CD4-positive, alpha-beta T cell treated with Interleukin-15 for 1 hour (primary cell): ENCODE results near the gene GPR6.

ENCODE experiments used
- DNase-seq: peaks from one replicate; pipeline ENCODE4 v3.0.0-alpha.2; 2020

Gene GPR6

DNA sequence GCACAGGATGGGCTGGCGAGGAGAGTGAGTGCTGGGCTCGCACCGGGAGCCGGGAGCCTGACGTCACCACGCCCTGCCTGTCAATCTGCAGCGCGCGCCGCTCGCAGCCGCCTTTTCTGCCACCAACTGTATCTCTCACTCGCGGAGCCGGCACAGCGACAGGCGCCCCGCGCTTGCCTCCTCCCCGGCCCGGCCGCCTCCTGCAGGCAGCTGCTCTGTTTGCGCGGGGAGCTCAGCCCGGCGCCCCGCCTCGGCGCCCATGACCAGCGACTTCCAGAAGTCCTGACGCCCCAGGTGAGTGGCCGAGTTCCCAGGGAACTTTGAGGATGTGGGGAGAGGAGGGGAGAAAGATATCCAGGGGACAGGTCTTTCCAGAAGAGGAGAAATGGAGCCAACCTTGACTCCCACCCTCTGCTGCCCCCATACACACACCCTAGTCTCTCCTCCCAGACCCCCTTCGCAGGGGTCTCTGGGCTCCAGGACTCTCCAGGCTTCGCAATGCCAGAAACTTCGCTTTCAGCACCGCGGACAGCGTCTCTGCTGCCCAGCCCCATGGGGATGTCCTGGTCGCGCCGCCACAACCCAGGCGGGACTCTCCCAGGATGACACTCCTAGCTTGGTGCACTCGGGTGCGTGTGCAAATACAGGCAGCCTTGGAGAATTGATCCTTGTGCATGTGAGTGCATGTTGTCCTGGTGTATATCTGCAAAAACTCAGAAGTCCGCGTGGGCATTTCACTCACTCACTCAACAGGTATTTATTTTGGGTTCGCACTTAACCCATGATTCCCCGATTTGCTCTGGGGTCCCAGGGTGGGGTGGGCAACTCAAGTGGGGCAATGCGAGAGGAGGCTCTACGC lies at the start of gene GPR6:
Gene GPR6, plus strand, starts transcription at position 138 of the 859 bp plus-strand sequence. CDS start 802 bp downstream, outside the sequence.
- DNase-seq, result peak; percentile 37

- DNase-seq, result no peak
Measured at GRCh38 chr6:109934293-109934692, 43.8 kb upstream of the GPR6 start.

GRCh38 chr6:109939654-109940053 lies 38.5 kb upstream of the GPR6 start:
- DNase-seq, result no peak

DNA sequence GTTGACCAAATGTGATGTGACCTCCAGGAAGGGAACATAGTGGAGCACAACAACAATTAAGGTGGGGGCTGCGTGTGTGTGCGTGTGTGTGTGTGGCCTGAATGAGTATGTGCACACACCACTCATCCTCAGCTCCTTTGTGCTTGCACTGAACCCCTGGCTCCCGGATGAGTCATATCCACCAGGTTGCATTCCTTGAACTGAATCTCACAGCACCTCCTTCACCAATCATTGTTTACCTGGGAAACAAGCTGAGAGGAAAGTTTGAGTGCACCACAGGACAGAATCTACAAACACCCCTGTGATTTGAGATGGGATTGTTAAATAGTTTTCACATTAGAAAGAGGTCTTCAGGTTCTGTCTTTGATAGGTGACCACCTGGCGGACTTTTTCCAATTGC lies 33.7 kb upstream of the GPR6 start:
- no peak for DNase-seq

- DNase-seq, result no peak
Measured at GRCh38 chr6:109945091-109945490, 33.0 kb upstream of the GPR6 start.

DNA sequence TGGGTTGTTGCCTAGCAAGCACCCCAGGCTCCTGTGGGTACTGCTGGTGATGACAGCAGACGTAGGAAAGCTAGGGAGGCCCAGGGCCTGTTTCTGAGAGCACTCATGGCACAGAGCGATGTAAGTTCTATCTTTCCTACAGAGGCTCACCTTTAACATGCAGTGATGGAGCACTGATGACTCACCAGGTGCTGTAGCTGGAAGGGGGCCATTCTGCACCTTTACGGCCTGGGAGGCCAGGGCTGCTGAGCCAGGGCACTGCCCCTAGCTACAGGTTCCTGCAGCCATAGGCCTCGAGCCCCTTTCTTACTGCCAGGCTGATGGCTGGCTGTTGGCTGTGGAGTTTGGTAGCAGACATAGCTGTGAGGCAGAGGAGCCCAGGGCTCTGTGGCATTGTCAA lies 31.1 kb upstream of the GPR6 start:
- no peak for DNase-seq

DNA sequence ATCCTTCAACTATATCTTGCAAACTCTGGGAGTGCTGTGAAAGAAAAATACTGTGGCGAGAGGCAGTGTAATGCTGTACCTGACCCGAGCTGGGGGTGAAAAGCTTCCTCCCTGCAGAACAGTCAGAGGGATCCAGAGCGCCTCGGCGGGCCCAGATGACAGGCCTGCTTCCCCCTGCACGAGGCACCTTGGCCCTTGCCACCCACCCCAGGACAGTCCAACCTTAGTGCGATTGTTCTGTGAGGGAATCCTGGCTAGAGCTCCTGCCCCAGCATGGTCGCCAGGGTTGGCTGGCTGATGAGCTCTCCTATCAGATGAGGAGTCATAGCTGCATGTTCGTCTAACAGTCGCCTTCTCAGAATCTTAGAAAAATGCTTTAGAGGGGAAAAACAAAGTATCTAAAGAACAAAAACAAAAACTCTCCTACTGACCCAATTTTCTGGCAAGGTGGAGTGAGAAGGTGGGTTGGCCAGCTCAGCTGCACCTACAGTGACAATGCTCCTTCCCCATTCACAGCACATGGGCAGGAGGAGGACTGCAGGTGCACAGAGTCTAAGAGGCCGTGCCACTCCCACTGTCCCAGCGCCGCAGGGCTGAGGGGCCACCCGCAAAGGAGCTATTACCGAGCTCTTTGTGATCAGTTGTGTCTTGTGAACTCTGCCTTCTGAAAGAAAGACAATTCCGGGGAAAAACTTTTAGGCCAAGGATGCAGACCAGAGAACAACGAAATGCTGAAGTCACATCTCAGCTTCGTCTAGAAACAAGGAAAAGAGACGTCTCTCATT lies 28.6 kb upstream of the GPR6 start:
- no peak for DNase-seq

- DNase-seq, result no peak
Measured at GRCh38 chr6:109955491-109955890, 22.6 kb upstream of the GPR6 start.

DNA sequence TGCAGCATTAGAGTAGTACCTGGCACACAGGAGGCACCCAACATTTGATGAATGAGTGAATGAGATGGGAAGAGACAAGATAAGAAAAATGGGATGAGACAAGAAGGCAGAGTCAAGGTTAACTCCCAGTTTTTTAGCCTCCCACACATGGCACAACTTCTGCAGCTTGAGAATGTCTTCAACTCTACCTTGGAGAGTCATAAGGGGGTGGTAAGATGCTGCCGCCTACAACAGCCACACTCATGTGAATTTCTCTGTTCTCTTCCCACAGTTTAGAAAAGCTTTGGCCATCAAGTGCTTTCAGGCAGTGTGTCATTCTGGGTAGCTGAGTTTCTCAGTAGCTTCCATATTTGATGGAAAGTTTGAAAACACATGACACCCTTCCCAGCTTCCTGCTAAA lies 19.5 kb upstream of the GPR6 start:
- DNase-seq, result no peak

DNA sequence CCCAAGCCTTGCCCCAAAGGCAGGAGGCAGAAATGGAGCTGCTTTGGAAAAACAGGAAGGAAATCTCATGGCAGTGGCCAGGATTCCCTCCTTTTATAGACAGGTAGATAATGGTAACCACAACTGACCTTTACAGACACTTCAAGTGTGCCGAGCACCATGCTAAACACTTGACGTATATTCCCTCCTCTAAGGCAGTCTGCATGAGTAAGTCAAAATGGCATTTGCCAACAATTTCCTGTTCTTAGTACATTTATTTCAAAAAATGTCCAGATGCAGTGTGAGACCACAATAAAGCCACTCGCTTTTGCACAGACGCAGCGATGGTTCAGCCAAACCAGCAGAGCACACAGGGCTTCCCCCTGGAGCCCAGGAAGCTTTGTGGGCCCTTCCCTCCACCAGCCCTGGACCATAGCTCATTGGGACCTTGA lies 16.5 kb upstream of the GPR6 start:
- no peak for DNase-seq

- DNase-seq, result no peak
Measured at GRCh38 chr6:109962271-109962670, 15.8 kb upstream of the GPR6 start.

DNA sequence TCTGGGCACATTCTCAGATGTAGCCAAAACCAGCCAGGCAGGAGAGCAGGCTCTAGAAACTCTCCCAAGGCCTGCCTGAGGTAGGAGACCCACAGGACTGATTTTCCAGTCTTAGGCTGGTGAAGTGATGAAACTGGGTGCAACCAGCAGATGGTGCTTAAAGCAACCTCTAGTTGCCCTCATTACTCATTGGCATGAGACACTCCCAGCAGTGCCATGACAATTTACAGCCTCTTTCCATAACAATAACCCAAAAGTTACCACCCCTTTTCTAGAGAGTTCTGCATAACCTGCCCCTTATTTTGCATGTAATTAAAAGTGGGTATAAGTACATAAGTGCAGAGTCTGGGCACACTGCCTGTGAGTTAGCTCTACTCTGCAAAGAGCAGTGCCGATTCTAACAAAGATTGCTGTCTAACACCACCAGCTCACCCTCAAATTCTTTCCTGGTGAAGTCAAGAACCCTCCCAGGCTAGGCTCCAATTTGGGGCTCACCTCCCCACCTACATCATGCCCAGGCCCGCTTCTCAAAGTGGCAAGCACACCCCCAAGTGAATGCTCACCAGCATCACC lies 14.4 kb upstream of the GPR6 start:
- DNase-seq, result no peak

DNA sequence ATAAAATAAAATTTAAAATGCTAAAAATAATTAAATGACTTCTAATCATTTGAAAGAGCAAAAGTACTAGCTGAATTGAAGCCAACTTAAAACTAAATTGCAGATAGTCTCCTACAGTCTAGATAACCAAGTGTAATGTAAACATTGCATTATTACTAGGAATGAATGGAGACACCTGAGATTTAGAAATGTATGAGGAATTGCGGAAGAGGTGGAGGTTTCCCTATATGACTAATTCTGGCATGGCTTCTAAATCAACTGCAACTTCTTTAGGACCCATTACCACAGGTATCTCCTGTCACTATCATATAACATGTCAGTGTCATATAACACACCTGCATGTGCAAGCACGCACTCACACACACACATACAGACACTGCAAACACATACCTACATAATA lies 13.2 kb upstream of the GPR6 start:
- no peak for DNase-seq

DNA sequence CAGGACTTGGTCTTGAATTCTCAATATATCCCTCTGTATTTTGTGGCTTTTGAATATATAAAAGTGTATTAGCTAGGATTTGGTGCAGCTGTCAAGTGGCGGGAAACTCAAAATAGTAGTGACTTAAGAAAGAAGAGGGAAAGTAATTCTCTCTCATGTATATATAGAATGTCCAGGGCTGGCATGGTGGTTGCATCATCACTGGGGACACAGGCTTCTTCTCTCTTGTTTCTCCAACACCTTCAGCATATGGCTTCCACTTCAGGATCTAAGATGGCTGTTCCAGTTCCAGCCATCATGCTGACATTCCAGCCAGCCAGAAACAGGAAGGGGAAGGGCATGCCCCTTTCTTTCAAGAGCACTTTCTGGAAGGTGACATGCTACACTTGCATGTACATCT lies 11.8 kb upstream of the GPR6 start:
- no peak for DNase-seq

- no peak for DNase-seq
Measured at GRCh38 chr6:109977791-109978173, 329 bp upstream of the GPR6 start.

GRCh38 chr6:109979033-109979921 lies 1.2 kb downstream of the GPR6 start:
- DNase-seq, result no peak

- DNase-seq, result no peak
Measured at GRCh38 chr6:109984410-109984809, 6.3 kb downstream of the GPR6 start.

- DNase-seq, result no peak
Measured at GRCh38 chr6:109987196-109987595, 9.1 kb downstream of the GPR6 start.

DNA sequence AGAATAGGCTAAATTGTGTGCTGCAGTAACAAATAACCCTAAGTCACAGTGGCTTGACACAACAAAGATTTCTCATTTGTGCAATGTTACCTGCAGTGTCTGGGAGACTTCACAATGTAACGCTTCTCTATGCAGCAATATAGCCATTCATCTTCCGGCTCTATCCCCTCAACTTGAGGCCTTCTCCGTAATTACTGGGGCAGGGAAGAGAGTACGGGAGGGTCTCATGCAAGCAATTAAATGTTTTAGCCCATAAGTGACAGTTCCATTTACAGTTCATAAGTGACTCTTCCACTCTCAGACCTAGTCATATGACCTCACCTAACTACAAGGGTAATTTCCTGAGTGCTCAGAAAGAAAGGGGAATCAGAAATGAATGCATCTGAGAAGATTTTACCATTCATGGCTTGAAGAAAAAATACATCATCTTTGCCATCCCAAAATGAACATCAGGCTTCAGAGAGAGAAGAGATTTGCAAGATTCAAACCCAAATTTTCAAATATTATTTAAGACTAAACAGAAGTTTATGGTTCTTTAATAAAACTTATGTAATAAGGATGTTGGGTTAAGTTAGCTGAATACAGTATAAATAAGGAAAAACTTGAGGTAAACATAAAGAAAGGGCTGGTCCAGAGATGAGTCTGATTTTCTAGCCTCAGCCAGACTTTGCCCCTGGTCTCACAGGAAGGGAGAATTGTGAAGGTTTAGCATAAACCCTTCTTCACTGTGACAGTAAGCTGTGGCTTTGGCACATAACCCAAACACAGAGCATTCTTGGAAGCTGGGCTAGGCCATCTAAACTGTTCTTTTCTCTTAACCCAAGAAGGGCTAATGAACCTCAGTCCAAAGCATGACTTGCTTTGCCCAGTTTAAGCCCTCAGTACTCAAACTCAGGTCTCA lies 13.3 kb downstream of the GPR6 start:
- DNase-seq, result no peak

DNA sequence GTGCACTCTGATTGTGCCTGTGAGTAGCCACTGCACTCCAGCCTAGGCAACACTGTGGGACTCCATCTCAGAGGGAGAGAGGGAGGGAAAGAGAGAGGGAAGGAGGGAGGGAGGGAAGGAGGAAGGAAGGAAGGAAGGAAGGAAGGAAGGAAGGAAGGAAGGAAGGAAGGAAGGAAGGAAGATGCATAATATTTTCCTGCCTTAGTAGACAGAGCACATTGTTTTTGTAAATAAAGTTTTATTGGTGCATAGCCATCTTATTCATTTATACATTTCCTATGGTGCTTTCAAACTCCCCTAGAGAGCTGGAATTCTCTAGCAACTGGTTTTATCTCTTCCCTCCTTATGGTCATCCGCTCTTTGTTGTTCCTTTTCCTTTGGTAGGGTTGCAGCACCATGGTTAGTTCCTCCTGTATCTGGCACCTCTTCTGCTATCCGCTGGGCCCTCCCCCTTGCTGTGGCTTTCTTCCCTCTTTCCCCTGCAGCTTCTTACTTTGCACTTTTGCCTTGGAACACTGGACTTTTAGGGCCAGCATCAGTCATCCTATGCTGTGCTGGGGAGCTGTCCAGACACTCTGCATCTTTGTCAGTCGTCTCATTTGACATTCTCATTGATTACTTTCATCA lies 20.2 kb downstream of the GPR6 start:
- DNase-seq, result no peak

DNA sequence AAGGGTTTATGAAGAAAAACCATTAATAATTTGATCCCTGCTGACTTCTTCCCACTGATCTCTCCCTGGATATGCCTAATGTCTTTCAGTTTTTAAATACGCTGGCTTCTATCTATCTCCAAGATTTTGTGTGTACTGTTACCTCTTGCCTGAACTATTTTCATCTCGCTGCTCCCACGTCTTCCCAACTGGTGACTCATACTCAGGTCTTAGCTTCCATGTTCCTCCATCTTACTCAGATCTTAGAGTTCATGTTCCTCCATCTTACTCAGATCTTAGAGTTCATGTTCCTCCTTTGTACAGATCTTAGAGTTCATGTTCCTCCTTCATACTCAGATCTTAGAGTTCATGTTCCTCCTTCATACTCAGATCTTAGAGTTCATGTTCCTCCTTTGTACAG lies 21.6 kb downstream of the GPR6 start:
- no peak for DNase-seq
